ENCODE measurements around the gene ALLC.

ALLC gene

GRCh38 chr2:3637311-3637675 lies 20.7 kb upstream of the ALLC start:
- DNase-seq (ENCODE audit: low read depth): no peak
- no peak for TF ChIP-seq CTCF (conservative IDR thresholded peaks at IDR 0.05; ENCODE audit: control insufficient read depth, insufficient read depth, low read depth, low read length)
- H3K4me3 ChIP-seq (ENCODE audit: control insufficient read depth, low read depth, low read length): no peak overlapping the region

GRCh38 chr2:3637692-3638455 lies 20.1 kb upstream of the ALLC start:
- no peak for DNase-seq (ENCODE audit: low read depth)
- H3K4me3 ChIP-seq (ENCODE audit: control insufficient read depth, low read depth, low read length): no peak overlapping the region
- no peak for TF ChIP-seq CTCF (conservative IDR thresholded peaks at IDR 0.05; ENCODE audit: control insufficient read depth, insufficient read depth, low read depth, low read length)

- TF ChIP-seq CTCF (conservative IDR thresholded peaks at IDR 0.05; ENCODE audit: control insufficient read depth, insufficient read depth, low read depth, low read length): no peak
- DNase-seq (ENCODE audit: low read depth): no peak
- no peak overlapping the region for H3K4me3 ChIP-seq (ENCODE audit: control insufficient read depth, low read depth, low read length)
Observed at GRCh38 chr2:3638456-3638810, 19.6 kb upstream of the ALLC start.

GRCh38 chr2:3639015-3639630 lies 18.9 kb upstream of the ALLC start:
- TF ChIP-seq CTCF (conservative IDR thresholded peaks at IDR 0.05; ENCODE audit: control insufficient read depth, insufficient read depth, low read depth, low read length): no peak
- no peak for DNase-seq (ENCODE audit: low read depth)
- no peak overlapping the region for H3K4me3 ChIP-seq (ENCODE audit: control insufficient read depth, low read depth, low read length)

GRCh38 chr2:3639653-3640052 lies 18.3 kb upstream of the ALLC start:
- no peak overlapping the region for H3K4me3 ChIP-seq (ENCODE audit: control insufficient read depth, low read depth, low read length)
- DNase-seq (ENCODE audit: low read depth): no peak
- no peak for TF ChIP-seq CTCF (conservative IDR thresholded peaks at IDR 0.05; ENCODE audit: control insufficient read depth, insufficient read depth, low read depth, low read length)

- TF ChIP-seq CTCF (conservative IDR thresholded peaks at IDR 0.05; ENCODE audit: control insufficient read depth, insufficient read depth, low read depth, low read length): no peak
- no peak for DNase-seq (ENCODE audit: low read depth)
- H3K4me3 ChIP-seq (ENCODE audit: control insufficient read depth, low read depth, low read length): no peak overlapping the region
Observed at GRCh38 chr2:3641181-3641580, 16.8 kb upstream of the ALLC start.
